AG10803 (cell line): Measurements from ENCODE around the gene ZDHHC24.

Source experiments
- DNase-seq: peaks from one replicate; pipeline ENCODE4 v3.0.0; 2010; ENCODE audit warnings: low read depth
- H3K4me3 ChIP-seq: 2 replicates; pipeline ENCODE4 v1.5.1; 2011; ENCODE audit warnings: mild to moderate bottlenecking, low read length, control low read depth
- CTCF ChIP-seq: conservative IDR thresholded peaks from 2 replicates; pipeline ENCODE4 v1.5.1; 2011; ENCODE audit warnings: mild to moderate bottlenecking, low read length, control low read depth, inconsistent platforms

ZDHHC24 gene

GRCh38 chr11:66509131-66509561, 36.7 kb downstream of the ZDHHC24 start:
- no peak for DNase-seq
- no peak overlapping the region for H3K4me3 ChIP-seq
- TF ChIP-seq CTCF = no peak

GRCh38 chr11:66505276-66505816, 40.5 kb downstream of the ZDHHC24 start:
- no peak for DNase-seq
- no peak overlapping the region for H3K4me3 ChIP-seq
- no peak for TF ChIP-seq CTCF

GRCh38 chr11:66498506-66498905, 47.3 kb downstream of the ZDHHC24 start:
- no peak for DNase-seq
- no peak overlapping the region for H3K4me3 ChIP-seq
- TF ChIP-seq CTCF = no peak

- TF ChIP-seq CTCF = no peak
- no peak overlapping the region for H3K4me3 ChIP-seq
- no peak for DNase-seq
Observed at GRCh38 chr11:66497206-66497605, 48.6 kb downstream of the ZDHHC24 start.

- H3K4me3 ChIP-seq = no peak overlapping the region
- DNase-seq = no peak
- peak; percentile 12; the same call in 1 of the 2 replicates for TF ChIP-seq CTCF
Observed at GRCh38 chr11:66495401-66495854, 50.4 kb downstream of the ZDHHC24 start.

GRCh38 chr11:66494935-66495334, 50.9 kb downstream of the ZDHHC24 start:
- DNase-seq = no peak
- no peak for TF ChIP-seq CTCF
- no peak overlapping the region for H3K4me3 ChIP-seq

GRCh38 chr11:66494458-66494857, 51.4 kb downstream of the ZDHHC24 start:
- TF ChIP-seq CTCF = no peak
- H3K4me3 ChIP-seq = no peak overlapping the region
- DNase-seq = no peak
